Fibroblast of skin of right quadriceps (primary cell): Measurements from ENCODE around the gene TNIP1.
A peak's percentile ranks its signal among the peaks of the same experiment; 100 is the strongest.

ENCODE experiments used
- DNase-seq: peaks from one replicate; pipeline ENCODE4 v3.0.0-alpha.2; 2013

TNIP1 gene

DNA sequence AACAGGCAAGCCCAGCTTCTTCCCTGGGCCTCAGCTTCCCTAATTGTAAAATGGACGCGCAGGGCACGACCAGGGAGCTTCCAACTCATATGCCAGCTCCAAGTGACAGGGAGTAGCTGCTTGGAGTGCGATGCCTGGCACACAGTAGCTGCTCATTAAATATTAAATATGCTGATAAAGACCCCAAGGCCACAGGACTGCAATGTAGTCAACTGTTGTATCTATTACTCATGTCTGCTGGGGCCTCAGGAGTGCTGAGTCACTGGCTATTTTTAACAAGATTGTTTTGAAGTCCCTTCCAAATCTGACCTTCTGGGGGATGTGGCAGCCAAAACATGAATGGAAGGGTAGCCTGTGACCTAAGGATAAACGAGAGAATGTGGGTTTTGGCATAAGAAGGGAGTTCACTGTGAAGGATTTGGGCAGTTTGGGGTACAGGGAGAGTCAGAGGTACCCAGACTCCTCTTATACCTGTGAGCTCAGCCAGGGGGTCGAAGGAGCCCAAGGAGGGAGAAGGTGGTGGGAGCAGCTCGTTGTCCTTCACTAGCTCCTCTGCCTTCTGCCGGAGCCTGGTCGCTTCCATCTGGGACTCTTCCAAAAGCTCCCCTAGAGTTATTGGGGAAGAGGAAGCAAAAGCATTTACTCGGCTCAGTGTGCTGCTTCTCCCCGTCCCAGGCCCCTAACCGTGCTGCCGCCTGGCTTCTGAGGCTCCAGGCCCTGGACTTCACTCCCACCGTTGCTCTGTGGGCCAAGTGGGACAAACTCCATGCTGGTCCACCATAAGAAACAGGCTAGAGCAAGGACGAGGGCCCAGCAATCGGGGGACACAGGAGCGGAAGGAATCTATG, 17.5 kb downstream of the TNIP1 start:
- peak; percentile 80 for DNase-seq

DNA sequence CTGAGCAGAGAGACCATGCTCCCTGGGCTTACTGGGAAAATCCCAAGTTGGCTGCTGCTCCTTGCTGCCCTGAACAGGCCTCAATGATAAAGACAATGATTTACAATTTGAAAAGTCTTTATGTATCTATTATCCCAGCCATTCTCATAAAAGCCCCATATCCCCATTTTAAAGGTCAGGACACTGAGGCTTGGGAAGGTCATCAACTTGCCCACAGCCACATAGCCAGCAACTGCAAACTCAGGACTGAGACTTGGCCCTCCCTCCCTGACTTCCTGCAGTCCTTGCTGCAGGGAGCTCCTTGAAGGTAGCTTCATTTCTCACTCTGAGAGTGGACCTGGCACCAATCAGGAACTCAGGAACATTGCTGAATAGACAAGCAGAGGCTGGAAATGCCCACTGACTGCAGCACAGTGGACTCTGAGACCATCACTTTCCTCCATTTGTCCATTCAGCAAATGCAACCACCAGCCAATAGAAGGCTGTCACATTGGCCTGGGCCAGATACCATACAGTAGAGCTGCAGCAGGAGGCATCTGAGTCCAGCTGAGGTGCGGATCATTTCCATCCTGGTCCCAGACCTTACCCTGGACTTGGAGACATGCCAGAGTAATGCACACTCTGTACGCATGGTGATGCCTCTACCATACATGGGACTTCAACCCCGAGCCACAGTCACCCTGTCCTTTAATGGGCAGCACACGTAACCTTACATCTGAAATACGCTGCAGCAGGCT, 18.3 kb downstream of the TNIP1 start:
- DNase-seq, result no peak

DNA sequence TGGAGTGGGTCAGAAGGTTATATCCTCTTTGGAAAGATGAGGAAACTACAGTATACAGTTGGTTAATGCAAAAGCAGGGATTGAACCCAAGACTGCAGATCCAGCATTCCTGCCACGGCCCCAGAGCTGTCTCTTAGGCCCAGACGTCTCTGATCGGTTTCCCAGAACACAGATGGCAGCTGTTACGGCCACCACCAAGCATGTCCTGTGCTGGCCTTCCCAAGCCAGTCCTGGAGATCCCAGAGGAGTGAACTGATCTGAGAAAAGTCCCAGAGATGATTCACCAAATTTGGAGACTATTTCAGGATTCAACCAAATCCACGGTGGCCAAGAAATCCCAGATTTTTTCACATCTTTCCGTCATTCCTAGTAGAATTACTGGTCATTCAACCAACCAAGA, 20.1 kb downstream of the TNIP1 start:
- no peak for DNase-seq

DNA sequence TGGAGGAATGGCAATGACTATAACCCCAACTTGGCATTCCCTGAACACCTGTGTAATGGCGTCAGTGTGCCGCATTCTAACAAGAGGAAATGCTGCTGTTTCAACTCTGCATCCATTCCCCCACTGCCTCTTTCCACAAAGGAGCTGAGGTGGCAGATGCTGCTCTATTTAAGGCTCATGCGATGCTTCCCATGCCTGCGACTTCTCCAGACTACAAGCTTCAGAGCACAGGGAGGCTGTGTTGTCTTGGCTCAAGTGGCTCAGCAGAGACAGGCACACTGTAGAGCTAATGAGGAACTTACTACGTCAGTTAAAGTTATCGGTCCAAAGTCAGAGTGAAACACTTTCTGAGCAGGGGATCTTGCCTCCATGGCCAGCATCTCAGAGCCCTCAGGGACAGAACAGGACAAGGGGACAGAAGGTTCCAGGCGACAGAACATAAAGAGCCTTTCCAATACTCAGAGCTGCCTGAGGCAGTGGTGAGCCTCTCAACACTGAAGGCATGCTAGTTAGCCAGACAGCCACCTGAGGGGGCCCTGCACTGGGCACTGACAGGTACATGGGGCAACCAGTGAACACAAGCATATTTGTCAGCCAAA, 21.8 kb downstream of the TNIP1 start:
- no peak for DNase-seq

DNA sequence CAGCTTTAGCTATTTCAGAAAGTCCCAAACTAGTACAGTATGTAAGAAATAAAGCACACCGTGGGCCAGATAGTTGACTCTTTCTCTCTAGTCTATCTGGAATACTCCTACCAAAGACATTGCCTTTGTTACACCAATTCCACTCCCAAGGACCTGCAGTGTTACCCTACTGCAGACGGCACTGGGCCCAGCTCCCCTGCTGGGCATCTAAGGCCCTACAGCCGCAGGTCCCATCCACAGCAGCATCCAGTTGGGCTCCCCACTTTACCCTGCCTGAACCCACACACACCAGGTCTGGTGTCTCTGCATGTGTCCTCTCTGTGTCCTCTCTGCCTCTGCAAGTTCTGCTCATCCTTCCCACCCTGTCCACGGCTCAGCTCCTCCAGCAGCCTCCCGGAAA, 22.5 kb downstream of the TNIP1 start:
- no peak for DNase-seq

DNA sequence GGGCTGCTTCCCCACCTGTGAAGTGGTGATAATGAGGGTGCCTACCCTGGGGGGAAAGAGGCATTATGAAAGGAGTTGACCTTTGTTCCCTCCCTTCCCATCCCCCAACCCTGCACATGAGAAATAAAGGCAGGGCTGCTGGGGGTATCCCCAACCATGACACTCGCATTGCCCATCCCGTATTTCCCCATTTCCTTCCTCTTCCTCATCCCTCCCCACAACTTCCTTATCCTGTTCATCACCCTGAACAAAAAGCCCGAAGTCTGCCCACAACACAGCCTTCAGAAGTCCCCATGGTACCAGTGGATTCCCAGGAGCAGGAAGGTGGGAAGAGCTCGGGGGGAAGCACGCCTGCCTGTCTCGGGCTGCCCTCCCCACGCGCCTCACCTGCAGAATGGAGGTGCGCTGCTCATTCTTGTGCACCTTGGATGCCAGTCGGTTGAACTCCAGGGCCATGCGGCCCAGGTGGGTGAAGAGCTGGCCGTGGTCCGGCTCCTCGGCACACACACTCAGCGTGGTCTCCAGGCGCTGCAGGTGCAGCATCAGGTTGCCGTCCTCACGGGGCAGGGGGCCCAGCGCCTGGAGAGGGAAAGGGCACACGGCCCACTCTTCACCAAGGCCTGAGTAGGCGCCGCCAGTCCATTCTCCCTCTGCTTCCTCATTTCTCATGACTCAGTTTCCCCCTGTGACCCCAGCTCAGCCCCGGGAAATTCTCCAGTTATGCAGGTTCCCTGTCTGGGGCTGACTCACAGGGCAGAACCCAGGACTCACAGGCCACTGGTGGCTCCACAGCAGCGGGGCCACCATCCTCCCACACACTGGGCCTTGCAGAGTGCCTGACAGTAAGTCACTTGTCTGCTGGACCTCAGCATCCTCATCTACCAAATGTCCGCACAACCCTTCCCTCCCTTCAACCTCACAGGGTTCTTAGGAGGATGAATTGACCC, 24.2 kb downstream of the TNIP1 start:
- DNase-seq, result no peak

DNA sequence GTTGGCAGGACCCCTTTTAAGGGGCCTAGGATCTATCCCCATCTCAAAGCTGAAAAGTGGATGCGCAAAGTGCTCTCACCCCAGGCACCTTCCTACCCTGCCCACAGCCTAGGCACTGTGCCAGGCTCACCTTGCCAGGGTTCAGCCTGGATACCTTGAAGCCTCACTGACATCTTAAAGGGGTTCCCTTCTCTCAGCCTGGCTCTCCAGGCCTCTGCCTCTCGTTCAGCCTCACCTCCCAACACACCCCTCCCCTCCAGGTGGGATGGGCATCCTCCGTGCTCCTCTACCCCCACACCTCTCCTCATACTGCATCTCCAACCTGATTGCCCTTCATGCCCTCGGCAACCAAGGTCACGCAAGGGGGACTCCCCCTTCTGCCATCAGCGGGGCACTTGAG, 25.5 kb downstream of the TNIP1 start:
- DNase-seq, result no peak

DNA sequence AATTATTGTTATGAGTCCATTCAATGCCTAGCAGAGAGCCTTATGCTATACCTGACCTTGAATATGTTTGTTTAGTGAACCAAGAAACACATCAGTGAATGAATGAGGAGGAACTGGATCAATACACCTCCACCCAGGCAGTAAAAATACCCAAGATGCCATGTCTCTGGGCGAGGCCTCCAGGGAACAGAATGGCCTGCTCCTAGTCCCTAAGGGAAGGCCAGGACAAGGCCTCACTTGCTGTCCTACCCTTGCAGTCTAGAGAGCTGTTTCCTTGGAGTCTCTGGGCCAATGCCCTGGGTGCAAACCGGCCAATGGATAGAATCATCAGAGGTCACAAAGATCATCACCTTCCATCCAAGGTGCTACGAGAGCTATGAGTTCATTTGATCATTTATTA, 26.1 kb downstream of the TNIP1 start:
- DNase-seq, result no peak

DNA sequence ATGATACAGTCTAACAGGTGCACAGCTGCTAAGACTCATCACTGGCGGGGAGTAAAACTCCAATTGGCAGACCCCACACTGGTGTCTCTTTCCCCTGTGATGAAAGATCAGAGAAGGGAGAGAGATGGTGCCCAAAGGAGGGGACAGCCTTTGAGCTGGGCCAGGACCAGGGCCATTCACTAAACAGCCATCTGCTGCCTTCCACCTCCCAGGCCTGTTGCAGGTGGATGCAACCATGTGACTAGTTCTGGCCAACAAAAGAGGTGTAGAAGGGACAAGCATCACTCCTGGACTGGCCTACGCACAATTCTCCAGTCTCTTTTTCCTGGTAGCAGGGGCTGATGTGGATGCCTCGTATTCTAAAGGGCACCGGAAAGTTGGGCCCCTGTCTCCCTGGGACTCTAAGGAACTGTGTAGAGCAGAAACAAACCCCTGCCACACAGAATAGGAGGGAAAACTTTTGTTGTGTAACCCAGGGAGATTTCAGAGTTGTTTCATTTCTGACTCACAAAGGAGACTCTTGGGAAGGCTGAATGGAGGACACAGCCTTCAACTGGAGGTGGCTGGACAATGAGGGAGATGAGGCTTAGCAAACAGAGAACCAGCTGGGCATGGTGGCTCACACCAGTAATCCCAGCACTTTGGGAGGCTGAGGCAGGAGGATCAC, 26.9 kb downstream of the TNIP1 start:
- no peak for DNase-seq

DNA sequence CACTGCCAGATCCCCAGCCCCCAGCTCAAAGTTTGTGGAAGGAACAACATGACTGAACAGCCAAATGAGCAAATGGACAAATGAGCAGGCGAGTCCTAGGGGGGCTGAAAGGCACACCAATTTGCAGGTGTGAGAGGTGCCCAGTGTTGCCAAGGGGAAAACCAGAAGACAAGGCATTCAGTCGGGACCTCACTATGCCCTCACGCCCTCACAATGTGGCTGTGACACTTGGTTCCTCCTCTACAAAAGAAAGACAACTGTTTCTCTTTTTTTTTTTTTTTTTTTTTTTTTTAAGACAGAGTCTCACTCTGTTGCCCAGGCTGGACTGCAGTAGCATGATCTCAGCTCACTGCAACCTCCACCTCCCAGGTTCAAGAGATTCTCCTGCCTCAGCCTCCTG, 28.0 kb downstream of the TNIP1 start:
- DNase-seq, result no peak

DNA sequence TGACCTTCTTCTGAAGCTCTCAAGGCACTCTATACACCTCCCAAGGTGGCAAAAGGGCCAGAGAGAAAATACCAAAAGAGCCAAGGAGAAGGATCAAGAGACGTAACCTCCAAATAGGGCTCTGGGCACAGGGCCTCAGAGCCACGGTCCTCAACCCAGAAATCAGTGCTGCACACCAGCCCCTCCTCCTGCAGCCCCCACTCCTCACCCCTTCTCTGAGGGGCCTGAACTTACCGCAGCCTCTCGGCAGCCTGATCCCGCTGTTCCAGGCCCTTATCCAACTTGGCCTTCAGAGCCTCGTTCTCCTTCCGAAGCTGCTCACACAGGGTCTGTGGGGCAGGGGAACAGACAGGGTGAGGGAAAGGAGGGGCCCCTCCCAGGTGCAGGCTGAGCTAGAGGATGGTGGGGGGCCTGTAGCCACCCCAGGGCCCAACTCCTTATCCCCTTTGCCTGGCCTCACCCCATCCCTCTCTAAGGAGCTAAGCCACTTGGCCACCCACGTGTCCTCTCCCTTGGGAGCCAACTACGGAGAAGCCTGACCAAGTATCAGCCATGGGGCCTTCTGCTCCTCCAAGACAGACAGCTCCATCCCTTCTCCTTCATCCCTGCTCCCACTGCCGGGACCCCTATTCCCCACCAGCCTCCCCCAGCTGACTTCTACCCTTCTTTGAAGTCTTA, 28.8 kb downstream of the TNIP1 start:
- no peak for DNase-seq

DNA sequence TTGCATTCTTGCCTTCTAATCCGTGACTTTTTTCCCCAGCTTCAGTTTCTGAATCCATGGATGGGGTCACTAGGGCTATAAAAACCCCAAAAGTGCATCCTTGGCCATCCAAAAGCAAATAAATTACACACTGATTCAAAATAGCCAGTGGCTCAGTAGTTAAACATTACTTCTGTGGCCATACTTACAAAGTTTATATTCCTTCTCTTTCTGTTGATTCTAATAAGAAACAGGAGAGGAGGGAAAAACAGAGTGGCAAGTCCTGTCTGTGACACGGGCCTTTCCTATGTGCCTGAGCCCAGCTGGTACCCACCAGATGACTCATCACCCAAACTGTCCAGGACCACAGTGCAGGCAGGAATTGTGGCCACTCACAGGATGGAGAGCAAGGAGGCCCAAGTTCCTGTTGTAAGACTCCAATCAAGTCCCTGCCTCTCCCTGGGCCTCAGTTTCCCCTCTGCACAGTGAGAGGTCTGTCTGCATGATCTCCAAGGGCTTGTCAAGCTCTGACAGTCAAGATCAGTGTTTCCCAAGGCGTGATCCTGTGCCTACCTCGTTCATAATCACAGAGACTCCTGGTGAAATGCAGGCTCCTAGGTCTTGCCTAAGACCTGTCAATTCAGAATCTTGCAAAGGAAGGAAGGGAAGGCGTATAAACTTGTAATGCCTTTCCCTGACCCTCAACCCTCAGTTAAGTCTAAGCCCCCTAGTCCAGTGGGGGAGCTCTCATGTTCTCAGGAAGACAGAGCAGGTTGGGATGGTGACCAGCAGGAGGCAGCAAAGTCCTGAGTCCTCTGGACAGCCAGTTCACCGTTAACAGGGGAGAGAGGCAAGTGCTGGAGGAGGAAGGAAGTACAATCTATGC, 29.5 kb downstream of the TNIP1 start:
- DNase-seq, result peak; percentile 67

DNA sequence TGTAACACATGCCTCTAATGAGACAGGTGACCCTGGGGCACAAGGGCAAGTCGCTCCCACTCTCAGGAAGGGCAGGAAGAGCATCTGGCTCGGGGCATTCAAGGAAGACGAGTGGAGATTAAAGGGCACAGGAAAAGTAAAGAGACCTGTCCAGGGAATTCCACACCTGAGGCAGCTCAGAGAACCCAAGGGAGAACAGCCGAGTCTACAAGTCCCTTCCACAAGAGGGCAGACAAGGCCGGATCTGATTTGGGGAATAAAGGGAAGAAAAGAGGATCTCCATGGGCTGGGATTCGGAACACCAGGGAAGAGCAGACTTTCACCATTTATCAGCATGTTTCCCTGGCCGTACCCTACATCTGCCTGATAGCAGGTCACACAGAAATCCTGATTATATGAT, 32.3 kb downstream of the TNIP1 start:
- DNase-seq, result no peak

DNA sequence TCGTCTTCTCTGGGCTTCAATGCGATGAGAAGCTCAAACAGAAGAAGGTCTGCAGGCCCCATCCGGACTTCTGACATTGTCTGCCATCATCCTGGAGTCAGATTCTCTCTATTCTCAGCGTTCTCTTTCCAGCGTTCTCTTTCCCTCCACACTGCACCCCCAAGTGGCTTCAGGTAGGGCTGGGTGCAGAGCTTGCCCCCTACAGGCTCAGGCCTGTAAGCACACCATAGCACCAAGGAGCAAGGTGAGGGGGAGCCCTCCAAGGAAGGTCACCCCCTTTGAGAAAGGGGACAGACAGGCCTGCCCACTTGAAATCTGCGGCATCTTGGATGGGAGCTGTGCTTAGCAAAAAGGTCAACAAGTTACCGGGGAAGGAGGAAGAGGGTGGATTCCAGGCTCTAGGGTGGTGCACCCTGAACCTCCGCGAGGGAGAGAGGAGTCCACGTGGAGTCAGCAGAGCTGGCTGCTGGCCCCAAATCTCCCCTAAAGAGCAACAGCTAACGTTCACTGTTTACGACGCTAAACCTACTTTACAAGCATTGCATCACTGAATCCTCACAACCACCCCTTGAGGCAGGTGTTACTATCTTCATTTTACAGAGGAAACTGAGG, 32.9 kb downstream of the TNIP1 start:
- no peak for DNase-seq

DNA sequence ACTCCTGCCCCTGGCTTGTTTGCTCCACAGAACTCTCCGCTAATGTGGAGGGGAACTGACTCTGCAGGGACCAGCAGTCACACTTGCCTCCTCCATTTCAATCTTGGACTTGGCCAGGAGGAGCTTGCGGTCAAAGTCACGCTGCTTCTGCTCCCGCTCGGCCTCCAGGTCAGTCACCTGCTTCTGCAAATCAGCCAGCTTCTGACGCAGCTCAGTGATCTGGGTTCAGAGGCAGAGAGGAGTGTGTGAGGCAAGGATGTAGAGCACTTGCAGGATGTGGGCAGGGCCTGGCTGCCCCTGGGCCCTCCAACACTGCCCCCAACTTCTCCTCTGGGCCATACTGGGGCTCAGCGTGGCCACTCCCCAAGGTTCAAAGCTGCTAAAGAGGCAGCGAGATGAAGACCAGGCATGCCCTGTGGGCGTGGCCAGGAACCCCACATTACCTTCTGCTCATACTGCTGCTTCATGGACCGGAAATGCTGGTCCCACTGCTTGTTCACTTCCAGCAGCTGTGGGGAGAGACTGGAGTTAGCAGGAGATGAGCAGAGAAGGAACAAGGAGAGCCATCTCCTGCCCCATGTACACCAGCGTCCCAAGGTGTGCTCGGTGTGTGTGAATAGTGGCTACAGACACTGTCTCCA, 38.3 kb downstream of the TNIP1 start:
- DNase-seq, result no peak

DNA sequence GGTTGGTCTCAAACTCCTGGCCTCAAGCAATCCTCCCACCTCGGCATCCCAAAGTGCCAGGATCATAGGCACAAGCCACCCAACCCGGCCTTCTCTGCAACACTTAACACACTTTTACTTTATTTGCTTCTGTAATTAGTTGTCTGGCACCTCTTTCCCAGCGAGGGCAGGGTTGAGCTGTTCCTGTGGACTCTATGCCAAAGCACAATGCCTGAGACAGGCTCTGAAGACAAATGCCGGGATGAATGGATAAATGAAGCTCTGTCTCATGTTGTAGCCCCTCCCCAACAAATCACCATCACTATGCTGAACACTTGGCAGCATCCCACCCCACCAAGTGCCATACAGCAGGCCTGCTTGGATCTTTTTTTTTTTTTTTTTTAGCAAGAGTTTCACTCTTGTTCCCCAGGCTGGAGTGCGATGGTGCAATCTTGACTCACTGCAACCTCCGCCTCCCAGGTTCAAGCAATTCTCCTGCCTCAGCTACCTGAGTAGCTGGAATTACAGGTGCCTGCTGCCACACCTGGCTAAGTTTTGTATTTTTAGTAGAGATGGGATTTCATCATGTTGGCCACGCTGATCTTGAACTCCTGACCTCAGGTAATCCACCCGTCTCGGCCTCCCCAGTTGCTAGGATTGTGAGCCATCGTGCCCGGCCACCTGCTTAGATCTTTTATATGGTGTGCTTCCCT, 39.1 kb downstream of the TNIP1 start:
- DNase-seq, result no peak

DNA sequence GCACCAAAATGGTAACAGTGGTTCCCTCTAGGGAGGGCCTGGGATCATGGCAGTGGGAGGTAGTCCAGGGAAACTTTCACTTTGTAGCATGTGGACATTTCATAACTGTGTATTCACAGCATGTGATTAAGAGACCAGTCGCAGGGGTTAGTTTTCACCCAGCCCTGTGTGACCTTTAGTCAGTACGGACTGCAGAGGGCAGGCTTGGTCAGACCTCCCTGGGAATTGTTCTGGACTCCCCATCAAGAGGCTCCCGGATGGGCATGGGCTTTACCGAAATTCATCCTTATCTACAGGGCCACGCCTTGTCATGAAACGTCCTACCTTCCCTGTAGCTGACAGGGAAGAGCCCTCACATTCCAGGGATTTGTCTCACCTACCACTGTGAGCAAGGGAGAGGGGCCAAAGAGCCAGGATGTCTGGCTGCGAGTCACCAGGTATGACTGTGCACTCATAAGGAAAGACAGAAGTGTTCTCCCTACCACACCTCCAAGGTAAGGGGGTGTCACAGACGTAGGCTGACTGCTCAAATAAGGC, 40.6 kb downstream of the TNIP1 start:
- DNase-seq, result no peak

DNA sequence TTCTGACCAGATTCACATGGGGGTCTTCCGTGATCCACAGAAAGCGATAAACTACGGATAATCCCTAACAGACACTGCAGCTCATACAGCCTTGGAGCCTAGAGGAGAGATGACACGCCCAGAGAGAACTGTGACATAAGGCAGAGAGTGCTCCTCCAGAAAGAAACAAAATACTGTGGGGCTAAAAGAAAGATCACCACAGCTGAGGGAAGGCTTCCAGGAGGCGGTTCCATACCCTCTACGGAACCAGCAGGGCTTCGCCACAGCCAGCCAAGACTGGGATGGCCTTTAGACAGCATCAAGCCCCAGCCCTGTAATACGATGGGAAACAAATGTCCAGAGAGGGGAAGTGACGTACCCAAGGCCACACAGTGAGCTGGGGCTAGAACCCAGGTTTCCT, 41.2 kb downstream of the TNIP1 start:
- no peak for DNase-seq

DNA sequence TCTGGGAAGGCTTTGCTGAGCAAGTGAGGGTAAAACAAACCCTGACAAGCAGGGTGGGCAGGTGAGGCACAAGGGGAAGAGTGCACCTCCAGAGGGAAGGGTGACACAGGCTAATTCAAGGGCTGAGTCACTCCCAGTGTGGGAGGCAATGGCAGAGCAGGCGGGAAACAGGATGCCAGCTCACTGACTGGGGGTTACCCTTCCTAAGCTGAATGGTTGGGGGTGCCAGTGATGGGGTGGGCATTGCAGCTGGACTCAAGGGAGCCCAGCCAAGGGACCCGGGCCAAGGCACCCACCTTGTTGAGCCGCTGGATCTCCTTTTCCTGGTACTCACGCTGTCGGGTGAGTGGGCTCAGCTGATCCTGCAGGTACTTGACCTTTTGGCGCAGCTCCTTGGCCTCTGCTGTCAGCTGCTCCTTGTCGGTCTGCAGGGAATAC, 42.0 kb downstream of the TNIP1 start:
- DNase-seq, result no peak
